BE2C (cell line): ENCODE measurements around the gene DOK5.

ENCODE experiments used
- DNase-seq: peaks from one replicate; pipeline ENCODE4 v3.0.0-alpha.2; 2020
- H3K27me3 ChIP-seq: fragments of 250-450 bp; sonication (Bioruptor Pico); 2 replicates; pipeline ENCODE4 v1.5.1; 2020; ENCODE audit warnings: mild to moderate bottlenecking
- H3K36me3 ChIP-seq: fragments of 250-450 bp; sonication (Bioruptor Pico); 2 replicates; pipeline ENCODE4 v1.5.1; 2020; ENCODE audit warnings: mild to moderate bottlenecking
- H3K4me1 ChIP-seq: fragments of 250-450 bp; sonication (Bioruptor Pico); 2 replicates; pipeline ENCODE4 v1.5.1; 2020
- H3K4me3 ChIP-seq: 2 replicates; pipeline ENCODE4 v1.5.1; 2011; ENCODE audit warnings: low read depth, low read length
- H3K9me3 ChIP-seq: fragments of 250-450 bp; sonication (Bioruptor Pico); 2 replicates; pipeline ENCODE4 v1.5.1; 2020
- TF ChIP-seq, protein P1 (sequence below): IDR thresholded peaks from 2 replicates; pipeline ENCODE4 v1.5.1; 2012; ENCODE audit warnings: mild to moderate bottlenecking, low read depth, low read length

DOK5 gene

DNA sequence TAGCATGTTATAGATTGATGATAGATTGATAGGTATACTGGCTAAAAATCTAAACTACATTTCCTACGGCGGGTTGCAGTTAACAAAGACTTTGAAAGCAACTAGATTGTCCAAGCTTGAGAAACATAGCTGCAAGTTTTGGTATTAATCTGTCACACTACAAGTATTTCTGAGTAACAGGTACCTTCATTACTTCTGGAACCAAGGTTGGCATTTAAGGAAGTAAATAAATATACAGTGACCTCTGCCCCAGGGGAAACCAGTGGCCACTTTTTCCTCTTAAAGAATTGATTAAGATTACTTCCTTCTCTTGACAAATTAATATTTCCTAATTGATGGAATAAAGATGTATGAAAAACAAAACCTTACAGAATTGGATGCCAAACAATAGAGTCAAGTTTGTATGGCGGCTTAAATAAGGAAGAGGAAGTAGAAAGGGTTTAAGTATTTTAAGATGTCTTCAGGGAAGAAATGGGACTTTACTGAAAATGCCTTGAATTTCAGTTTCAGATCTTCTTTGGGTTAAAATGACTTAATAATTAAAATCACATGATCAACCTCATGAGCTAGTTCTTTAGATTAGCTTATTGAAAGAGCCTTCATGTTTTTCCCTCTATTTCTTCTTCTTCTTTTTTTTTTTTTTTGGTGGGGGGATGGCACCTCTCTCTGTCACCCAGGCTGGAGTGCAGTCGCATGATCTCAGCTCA lies 132.8 kb downstream of the DOK5 start:
- no peak for DNase-seq
- H3K4me3 ChIP-seq, result no peak overlapping the region
- no peaks in the 10 kb centered on the region for H3K9me3 ChIP-seq
- no peaks in the 10 kb centered on the region for H3K4me1 ChIP-seq
- H3K27me3 ChIP-seq, result peaks cover 6% of the 10 kb centered on the region; the same call in 1 of the 2 replicates
- H3K36me3 ChIP-seq, result no peaks in the 10 kb centered on the region
- TF ChIP-seq, protein P1, sequence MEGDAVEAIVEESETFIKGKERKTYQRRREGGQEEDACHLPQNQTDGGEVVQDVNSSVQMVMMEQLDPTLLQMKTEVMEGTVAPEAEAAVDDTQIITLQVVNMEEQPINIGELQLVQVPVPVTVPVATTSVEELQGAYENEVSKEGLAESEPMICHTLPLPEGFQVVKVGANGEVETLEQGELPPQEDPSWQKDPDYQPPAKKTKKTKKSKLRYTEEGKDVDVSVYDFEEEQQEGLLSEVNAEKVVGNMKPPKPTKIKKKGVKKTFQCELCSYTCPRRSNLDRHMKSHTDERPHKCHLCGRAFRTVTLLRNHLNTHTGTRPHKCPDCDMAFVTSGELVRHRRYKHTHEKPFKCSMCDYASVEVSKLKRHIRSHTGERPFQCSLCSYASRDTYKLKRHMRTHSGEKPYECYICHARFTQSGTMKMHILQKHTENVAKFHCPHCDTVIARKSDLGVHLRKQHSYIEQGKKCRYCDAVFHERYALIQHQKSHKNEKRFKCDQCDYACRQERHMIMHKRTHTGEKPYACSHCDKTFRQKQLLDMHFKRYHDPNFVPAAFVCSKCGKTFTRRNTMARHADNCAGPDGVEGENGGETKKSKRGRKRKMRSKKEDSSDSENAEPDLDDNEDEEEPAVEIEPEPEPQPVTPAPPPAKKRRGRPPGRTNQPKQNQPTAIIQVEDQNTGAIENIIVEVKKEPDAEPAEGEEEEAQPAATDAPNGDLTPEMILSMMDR, result no peak

DNA sequence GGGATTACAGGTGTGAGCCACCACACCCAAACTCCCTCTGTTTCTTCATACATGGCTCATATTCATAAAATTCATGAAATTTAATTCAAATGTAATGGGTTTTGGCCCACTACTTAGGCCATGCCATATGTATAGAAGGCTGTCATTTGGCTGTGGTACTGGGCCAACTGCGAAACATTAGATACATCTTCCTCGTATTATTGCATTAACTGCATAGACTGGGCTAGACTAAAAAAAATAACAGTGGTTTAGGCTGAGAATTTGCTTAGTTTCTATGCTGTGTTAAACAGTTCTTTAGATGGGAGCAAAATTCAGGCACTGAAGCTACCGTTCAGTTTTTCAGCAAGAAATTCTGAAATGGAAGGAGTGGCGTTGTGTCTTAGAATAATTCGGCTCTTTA lies 133.6 kb downstream of the DOK5 start:
- DNase-seq, result no peak
- Histone ChIP-seq H3K36me3 (no peaks in the 10 kb centered on the region), H3K4me3 (no peak overlapping the region), H3K9me3 (no peaks in the 10 kb centered on the region), H3K27me3 (peaks cover 6% of the 10 kb centered on the region; the same call in 1 of the 2 replicates), H3K4me1 (no peaks in the 10 kb centered on the region)
- TF ChIP-seq, protein P1, result no peak

DNA sequence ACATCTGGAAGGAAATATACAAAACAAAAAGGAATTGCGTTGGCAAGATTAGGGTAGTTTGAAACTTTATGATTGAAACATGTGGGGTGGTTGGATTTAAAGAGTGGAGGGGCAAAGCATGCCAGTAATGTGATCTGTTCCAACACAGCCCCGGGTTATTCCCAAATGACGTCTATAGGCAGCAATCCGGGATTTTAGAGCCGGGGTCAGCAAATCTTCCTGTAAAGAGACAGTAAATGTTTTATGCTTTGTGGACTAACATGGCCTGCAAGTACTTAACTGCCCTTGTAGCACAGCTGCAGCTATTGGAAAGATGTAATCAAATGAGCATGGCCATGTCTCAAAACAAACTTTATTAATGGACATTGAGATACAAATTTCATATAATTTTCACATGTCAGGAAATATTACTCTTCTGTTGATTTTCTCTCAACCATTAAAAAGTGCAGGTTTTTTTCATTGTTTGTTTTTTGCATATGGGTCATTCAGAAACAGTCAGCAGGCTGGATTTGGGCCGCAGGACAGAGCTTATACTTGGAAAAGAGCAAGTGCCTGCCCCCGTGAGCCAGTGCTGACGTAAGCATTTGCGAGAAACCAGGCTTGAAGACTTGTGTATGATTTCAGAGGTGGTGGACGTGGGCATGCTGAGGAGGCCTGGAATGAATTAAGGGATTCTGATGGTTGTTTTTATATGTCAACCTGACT lies 136.5 kb downstream of the DOK5 start:
- H3K4me1 ChIP-seq, result no peaks in the 10 kb centered on the region
- H3K27me3 ChIP-seq, result peaks cover 14% of the 10 kb centered on the region; the same call in 1 of the 2 replicates
- H3K9me3 ChIP-seq, result no peaks in the 10 kb centered on the region
- DNase-seq, result no peak
- TF ChIP-seq, protein P1, result no peak
- H3K36me3 ChIP-seq, result no peaks in the 10 kb centered on the region
- no peak overlapping the region for H3K4me3 ChIP-seq

DNA sequence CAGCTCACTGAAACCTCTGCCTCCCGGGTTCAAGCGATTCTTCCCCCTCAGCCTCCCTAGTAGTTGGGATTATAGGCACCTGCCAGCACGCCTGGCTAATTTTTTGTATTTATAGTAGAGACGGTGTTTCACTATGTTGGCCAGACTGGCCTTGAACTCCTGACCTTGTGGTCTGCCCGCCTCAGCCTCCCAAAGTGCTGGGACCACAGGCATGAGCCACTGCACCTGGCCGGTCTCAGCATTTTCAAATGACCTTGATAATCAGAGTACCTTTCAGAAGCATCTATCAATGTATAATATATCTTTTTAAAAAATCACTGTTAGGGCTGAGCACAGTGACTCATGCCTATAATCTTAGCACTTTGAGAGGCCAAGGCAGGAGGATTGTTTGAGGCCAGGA lies 143.0 kb downstream of the DOK5 start:
- Histone ChIP-seq H3K27me3 (peaks cover 16% of the 10 kb centered on the region), H3K4me3 (no peak overlapping the region), H3K9me3 (no peaks in the 10 kb centered on the region), H3K36me3 (no peaks in the 10 kb centered on the region), H3K4me1 (no peaks in the 10 kb centered on the region)
- DNase-seq, result no peak
- TF ChIP-seq, protein P1, result no peak

DNA sequence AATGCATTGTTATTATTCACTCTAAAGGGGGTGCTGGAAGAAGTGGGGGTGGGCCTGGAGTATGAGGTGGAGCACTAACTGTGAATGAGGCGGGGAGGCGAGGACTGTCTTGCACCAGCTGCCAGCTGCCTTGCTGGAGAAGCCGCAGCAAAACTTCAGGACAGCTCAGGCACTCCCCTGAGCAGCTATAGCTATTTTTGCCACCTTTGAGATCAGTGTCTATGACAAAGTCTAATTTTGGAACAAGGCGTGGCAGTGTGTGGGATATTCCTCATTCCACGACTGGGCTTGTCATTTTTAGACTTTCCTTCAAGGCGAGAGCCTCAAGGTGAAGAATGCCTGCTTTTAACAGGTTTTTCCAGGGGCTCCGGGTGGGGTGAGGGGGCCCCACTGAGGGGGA lies 143.8 kb downstream of the DOK5 start:
- DNase-seq, result no peak
- TF ChIP-seq, protein P1, result no peak

DNA sequence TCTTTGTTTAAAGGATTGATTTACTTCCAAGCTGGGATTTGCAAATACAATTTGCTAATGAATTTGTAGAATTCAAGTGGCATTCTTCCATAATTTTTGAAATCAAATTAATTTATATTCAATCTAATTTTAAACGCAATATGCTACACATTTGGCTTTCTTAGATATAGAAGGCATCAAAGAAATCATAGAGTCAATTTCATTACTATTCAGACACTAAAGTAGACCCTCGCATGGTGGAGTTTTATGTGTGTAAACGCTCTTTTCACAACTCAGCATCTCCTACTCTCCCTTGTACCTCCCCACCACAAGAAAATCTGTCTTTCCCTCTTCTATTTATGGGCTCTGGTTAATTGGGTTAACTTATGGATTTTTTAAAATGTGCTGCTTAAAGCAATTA lies 144.3 kb downstream of the DOK5 start:
- Histone ChIP-seq H3K4me1 (no peaks in the 10 kb centered on the region), H3K27me3 (peaks cover 13% of the 10 kb centered on the region), H3K36me3 (no peaks in the 10 kb centered on the region), H3K9me3 (no peaks in the 10 kb centered on the region), H3K4me3 (no peak overlapping the region)
- no peak for DNase-seq
- TF ChIP-seq, protein P1, result no peak

More for the DNA sequence above, 143.8 kb downstream of the DOK5 start:
- Histone ChIP-seq H3K9me3 (no peaks in the 10 kb centered on the region), H3K4me1 (no peaks in the 10 kb centered on the region), H3K27me3 (peaks cover 16% of the 10 kb centered on the region), H3K36me3 (no peaks in the 10 kb centered on the region), H3K4me3 (no peak overlapping the region)
